Parathyroid adenoma (tissue), 2 donors: Measurements from ENCODE around the gene FATE1.

ENCODE experiments used
- H2AFZ ChIP-seq: fragments of 300-600 bp; sonication (generic); one replicate; pipeline ENCODE4 v1.7.0; 2017; ENCODE audit warnings: antibody characterized with exemption, mild to moderate bottlenecking
- H3K27ac ChIP-seq: fragments of 300-600 bp; sonication (generic); one replicate; pipeline ENCODE4 v1.7.0; 2017
- H3K27me3 ChIP-seq: fragments of 300-600 bp; sonication (generic); one replicate; pipeline ENCODE4 v1.7.0; 2017; ENCODE audit warnings: low read length; ENCODE audit not compliant: control insufficient read depth, insufficient read depth
- H3K36me3 ChIP-seq: fragments of 300-600 bp; sonication (generic); one replicate; pipeline ENCODE4 v1.7.0; 2017; ENCODE audit warnings: low read length; ENCODE audit not compliant: control insufficient read depth, insufficient read depth
- H3K4me1 ChIP-seq: fragments of 300-600 bp; sonication (generic); one replicate; pipeline ENCODE4 v1.7.0; 2017; ENCODE audit warnings: control low read depth
- H3K4me2 ChIP-seq: fragments of 300-600 bp; sonication (generic); one replicate; pipeline ENCODE4 v1.7.0; 2017; ENCODE audit warnings: low read length
- H3K4me3 ChIP-seq: fragments of 300-600 bp; sonication (generic); one replicate; pipeline ENCODE4 v1.7.0; 2017; ENCODE audit warnings: low read depth, low read length
- H3K79me2 ChIP-seq: fragments of 300-600 bp; sonication (generic); one replicate; pipeline ENCODE4 v1.7.0; 2017; ENCODE audit warnings: control low read depth
- H3K9ac ChIP-seq: fragments of 300-600 bp; sonication (generic); one replicate; pipeline ENCODE4 v1.7.0; 2017; ENCODE audit warnings: mild to moderate bottlenecking
- H3K9me3 ChIP-seq: fragments of 300-600 bp; sonication (generic); one replicate; pipeline ENCODE4 v1.7.0; 2017; ENCODE audit warnings: low read length; ENCODE audit not compliant: control insufficient read depth
- CTCF ChIP-seq: fragments of 300-600 bp; sonication (generic); IDR thresholded peaks from one replicate; pipeline ENCODE4 v1.7.0; 2017; ENCODE audit warnings: antibody characterized with exemption, mild to moderate bottlenecking
- donor health status: primary hyperparathyroidism.

The FATE1 gene

DNA sequence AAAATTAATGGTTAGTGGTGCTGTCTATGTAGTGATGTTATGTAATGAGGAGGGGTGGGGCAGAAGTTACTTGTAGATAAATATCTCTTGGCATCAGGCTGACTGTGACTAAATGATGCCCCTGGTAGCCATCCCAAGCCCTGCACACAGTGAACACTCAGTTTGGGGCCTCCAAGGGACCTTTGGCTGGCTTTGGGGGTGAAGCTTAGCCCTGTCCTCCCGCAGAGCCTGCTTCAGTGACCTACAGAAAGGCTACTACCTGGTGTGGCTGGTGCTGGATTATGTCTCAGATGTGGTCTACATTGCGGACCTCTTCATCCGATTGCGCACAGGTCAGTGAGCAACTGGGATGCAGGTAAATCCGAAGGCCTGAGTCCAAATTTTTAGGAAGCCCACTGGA lies 26.5 kb downstream of the FATE1 start:
- Histone ChIP-seq H3K79me2 (no peaks in the 10 kb centered on the region), H3K36me3 (no peaks in the 10 kb centered on the region), H3K4me2 (no peak overlapping the region), H3K9ac (no peak overlapping the region), H3K4me3 (no peak overlapping the region), H3K27ac (no peak overlapping the region), H3K9me3 (no peaks in the 10 kb centered on the region), H3K27me3 (no peaks in the 10 kb centered on the region), H2AFZ (no peak overlapping the region), H3K4me1 (no peaks in the 10 kb centered on the region)
- TF ChIP-seq CTCF, result no peak

- TF ChIP-seq CTCF, result no peak
- no peak overlapping the region for H3K4me2 ChIP-seq
- no peak overlapping the region for H3K4me3 ChIP-seq
- no peak overlapping the region for H3K27ac ChIP-seq
- no peak overlapping the region for H2AFZ ChIP-seq
- no peak overlapping the region for H3K9ac ChIP-seq
- no peaks in the 10 kb centered on the region for H3K27me3 ChIP-seq
- no peaks in the 10 kb centered on the region for H3K36me3 ChIP-seq
- H3K9me3 ChIP-seq, result no peaks in the 10 kb centered on the region
- no peaks in the 10 kb centered on the region for H3K79me2 ChIP-seq
- H3K4me1 ChIP-seq, result no peaks in the 10 kb centered on the region
Measured at GRCh38 chrX:151743651-151744470, 28.0 kb downstream of the FATE1 start.

DNA sequence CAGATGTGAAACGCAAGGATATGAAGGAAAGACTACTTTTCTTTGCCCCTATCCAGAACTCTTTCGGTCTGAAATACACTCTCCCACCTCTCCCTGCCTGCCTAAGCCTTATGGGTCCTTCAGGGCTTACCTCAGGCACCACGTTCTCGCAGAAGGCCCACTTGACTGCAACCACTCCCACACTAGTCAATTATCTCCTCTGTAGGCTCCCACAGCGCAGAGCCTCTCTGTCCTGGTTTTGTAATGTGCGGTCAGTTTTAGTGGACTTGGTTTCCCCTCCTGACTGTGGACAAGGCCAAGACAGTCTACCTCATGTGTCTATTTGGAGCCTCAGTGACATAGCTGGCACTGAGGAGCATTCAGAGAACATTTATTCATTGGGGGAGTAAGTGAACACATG lies 29.8 kb downstream of the FATE1 start:
- Histone ChIP-seq H3K4me2 (no peak overlapping the region), H3K4me1 (no peaks in the 10 kb centered on the region), H3K27ac (no peak overlapping the region), H3K79me2 (no peaks in the 10 kb centered on the region), H3K9ac (no peak overlapping the region), H3K9me3 (no peaks in the 10 kb centered on the region), H3K4me3 (no peak overlapping the region), H2AFZ (no peak overlapping the region), H3K36me3 (no peaks in the 10 kb centered on the region), H3K27me3 (no peaks in the 10 kb centered on the region)
- no peak for TF ChIP-seq CTCF

- no peaks in the 10 kb centered on the region for H3K36me3 ChIP-seq
- TF ChIP-seq CTCF, result no peak
- no peak overlapping the region for H3K9ac ChIP-seq
- no peak overlapping the region for H2AFZ ChIP-seq
- no peak overlapping the region for H3K27ac ChIP-seq
- no peaks in the 10 kb centered on the region for H3K27me3 ChIP-seq
- no peak overlapping the region for H3K4me3 ChIP-seq
- H3K9me3 ChIP-seq, result no peaks in the 10 kb centered on the region
- H3K79me2 ChIP-seq, result no peaks in the 10 kb centered on the region
- H3K4me2 ChIP-seq, result no peak overlapping the region
- no peaks in the 10 kb centered on the region for H3K4me1 ChIP-seq
Measured at GRCh38 chrX:151746502-151746901, 30.7 kb downstream of the FATE1 start.

DNA sequence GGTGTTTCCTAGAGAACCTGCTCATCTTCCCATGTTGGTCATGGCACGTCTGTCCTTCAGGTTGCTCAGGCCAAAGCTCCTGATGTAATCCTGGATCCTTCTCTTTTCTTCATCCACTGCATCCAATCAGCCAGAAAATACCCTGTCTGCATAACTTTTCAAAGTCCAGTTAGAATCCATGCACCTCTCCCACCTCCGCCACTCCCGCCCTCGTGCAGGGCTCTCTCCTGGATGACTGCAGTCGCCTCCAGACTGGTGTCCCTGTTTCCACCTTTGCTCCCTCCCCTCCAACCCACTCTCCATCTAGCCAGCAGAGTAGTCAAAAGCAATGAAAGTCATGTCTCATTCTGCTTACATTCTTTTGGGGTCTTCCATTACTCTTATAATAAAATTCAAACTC lies 34.7 kb downstream of the FATE1 start:
- no peak overlapping the region for H2AFZ ChIP-seq
- no peak overlapping the region for H3K27ac ChIP-seq
- TF ChIP-seq CTCF, result no peak
- H3K9me3 ChIP-seq, result no peaks in the 10 kb centered on the region
- H3K79me2 ChIP-seq, result no peaks in the 10 kb centered on the region
- no peaks in the 10 kb centered on the region for H3K4me1 ChIP-seq
- H3K36me3 ChIP-seq, result no peaks in the 10 kb centered on the region
- H3K4me2 ChIP-seq, result no peak overlapping the region
- no peak overlapping the region for H3K9ac ChIP-seq
- H3K27me3 ChIP-seq, result no peaks in the 10 kb centered on the region
- no peak overlapping the region for H3K4me3 ChIP-seq
